ENCODE data around the gene LINC01488. TPM values are rescaled to one million over a fixed set of nuclear protein-coding genes. Genes with fewer than 3 reads are reported as not detected.

The LINC01488 gene
- not detected for total RNA-seq
- long read RNA-seq, result 0 reads

DNA sequence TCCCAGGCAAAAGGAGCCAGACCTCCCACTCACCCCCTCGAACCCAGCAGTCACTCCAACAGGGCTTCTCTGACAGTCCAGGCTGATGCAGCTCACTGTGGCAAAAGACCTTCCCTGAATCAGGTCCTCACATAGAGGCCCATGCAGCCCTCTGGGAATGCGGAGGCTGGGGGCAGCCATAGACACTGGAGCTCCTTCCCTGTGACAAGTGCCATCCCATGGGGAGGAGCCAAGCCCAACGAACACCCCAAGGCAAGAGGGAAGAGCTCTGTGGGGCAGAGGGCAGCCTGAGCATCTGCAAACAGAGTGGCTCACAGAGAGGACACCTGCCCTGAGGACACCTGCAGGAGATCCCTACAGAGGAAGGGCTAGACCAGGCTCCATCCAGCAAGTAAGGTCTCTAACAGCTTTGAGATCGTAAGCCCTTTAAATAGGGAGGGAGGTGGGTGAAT is at the start of gene LINC01488:
Gene LINC01488, plus strand, starts transcription at position 271 of the 452 bp plus-strand sequence.
- ATAC-seq (no peak), DNase-seq (no peak)
- intact Hi-C loops (cut with DNase I, micrococcal nuclease), result no loop called here

DNA sequence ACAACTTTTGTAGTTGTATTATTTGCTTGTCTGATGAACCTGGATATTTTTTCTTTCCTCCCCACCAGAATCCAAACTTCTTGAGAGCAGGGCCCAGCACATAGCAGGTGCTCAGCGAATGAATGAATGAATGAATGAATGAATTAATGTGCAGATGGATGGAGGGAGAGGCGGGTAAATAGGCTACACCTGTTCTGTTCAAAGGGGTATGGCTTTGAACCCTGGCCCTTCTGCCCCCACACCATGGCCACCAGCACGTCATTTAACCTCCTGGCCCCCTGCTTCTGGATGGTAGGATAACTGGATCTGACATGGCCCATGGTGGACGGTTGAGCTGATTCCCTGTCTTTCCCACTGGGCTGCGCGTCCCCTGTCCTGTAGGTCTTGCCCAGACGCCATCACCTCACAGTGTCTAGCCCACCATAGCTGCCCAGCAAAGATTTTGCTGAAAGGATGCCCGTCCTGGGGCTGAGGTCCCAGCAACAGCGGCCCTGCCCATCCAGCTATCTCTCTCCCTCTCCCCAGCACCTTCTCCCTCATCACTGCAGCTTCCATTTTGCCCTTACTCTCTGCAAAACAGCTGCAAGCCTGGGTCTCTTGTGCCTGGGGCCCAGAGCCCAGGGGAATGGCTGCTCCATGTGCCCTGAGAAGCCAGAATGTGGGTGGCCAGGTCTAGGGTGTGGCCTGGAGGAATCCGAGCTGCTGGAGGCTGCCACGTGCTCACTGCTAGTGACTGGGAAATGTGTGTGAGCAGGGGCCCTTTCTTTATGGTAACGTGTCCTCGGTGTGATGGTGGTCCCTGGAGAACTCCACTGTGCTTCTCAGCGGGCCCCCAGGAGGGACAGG is 49.3 kb upstream of the LINC01488 start:
- no peak for DNase-seq
- intact Hi-C loops (cut with DNase I, micrococcal nuclease), result no loop called here

DNA sequence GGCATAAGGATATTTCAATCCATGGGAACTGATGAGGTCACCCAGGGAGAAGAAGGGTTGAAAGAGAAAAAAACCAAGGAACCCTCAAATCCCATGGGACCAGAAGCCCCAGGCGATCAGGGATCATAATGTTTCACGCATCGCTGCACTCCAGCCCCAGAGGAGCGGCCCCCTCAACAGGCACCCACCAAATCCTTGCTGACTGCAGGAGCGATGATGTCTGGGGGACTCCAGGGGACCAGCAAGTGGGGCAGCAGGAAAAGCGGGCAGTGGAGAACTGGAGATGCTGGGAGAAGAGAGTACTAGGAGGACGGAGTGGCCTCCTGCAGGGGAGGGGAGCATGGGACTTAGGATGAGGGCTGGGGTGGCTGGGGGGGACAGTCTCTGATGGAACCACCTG is 47.7 kb upstream of the LINC01488 start:
- DNase-seq (no peak), ATAC-seq (no peak)
- intact Hi-C loops (cut with DNase I, micrococcal nuclease), result no loop called here

More for the DNA sequence above, 49.3 kb upstream of the LINC01488 start:
- ATAC-seq, result no peak

DNA sequence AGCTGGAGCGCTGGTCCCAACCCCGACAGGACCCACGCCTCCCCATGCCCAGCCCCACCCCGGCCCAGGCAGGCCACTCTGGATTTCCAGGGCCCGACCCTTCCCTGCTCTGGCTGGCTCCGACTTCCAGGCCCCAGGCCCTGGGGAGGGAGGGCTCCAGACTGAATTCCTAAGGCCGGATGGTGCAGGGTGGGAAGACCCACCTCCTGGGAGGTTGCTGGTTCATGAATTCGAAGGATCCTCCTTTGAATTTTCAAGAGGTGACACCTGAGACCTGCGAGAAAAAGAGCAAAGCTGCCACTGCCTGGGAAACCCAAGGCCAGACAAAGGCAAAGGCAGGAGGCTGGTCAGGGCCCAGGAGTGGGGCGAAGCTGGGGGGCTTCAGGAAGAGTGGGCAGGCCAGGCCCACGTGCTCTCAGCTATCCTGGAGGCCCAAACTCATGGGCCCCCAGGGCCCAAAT is 47.0 kb upstream of the LINC01488 start:
- no peak for DNase-seq
- ATAC-seq, result no peak
- intact Hi-C loops (cut with DNase I, micrococcal nuclease), result no loop called here

DNA sequence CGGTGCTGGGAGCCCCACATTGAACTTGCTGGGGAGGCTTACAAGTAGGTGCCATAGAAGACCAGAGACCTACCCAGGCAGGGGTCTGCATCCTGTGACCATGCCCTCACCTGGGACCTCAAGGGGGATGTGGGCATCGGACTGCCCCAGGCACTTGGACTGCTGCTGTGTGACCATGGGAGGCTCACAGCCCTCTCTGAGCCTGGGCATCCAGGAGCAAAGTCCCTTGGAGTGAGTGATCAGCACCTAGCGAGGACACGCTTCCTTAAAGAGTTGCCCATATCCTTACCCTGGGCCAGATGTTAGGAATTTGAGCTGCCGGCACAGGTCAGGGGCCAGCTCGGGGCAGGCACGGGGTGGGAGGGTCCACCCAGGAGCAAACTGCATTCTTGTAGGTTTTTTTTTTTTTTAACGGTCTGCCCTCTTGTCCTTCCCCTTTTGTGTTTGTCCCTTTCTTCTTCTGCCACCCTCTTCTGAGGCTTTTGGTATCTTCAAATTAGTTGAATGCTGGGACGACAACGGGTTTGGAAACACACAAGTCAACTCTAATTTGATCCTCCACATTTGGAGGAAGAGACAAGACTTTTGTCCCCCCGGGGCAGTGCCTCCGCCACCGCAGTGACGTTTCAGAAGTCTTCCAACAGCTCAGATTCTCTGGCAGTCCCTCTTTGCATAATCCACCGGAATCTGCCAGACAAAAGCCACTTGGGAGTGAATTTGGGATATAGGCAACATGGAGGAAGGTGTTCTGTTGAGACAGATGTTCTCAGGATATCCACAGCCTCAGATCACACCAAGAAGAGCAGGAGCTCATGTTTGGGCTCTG is 46.1 kb upstream of the LINC01488 start:
- intact Hi-C loops (cut with DNase I, micrococcal nuclease), result no loop called here
- DNase-seq, result no peak

DNA sequence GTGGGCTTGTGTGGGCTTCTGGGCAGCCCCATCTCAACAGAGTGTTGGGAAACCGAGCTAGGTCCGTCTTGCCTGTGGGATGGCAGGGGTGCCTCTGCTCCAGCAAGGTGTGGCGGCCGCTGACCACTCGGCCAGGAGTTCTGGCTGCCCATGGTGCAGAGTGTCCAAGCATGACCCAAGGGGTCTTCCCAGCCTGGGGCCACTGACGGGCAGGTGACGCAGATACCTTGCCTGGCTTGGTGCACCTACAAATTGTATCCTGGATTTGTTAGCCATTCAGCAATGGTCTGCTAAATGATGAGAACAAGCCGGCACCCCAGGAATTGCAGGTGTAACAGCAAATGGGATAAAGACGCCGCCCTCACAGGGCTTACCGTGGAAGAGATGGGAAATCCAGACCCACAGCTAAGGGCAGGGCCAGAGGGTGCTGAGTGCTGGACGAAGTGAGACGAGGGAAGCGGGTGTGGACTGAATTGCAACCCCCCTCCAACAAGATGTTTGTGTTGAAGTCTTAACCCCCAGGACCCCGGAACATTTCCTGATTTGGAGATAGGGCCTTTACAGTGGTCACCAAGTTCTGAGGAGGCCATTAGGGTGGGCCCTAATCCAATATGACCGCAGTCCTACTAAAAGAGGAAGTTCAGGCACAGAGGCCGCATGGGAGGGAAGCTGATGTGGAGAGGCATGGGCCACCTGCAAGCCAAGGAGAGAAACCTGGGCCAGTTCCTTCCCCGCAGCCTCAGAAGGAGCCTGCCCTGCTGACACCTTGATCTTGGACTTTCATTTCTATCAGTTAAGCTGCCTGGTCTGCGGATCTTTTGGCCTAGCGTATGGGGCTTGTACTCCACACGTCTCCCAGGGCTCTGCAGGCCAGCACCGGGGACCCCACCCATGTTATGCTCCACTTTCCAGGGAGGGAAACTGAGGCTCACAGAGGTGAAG is 45.2 kb upstream of the LINC01488 start:
- intact Hi-C loops (cut with DNase I, micrococcal nuclease), result no loop called here
- ATAC-seq, result no peak
- DNase-seq, result no peak

More for the DNA sequence above, 46.1 kb upstream of the LINC01488 start:
- ATAC-seq, result no peak

DNA sequence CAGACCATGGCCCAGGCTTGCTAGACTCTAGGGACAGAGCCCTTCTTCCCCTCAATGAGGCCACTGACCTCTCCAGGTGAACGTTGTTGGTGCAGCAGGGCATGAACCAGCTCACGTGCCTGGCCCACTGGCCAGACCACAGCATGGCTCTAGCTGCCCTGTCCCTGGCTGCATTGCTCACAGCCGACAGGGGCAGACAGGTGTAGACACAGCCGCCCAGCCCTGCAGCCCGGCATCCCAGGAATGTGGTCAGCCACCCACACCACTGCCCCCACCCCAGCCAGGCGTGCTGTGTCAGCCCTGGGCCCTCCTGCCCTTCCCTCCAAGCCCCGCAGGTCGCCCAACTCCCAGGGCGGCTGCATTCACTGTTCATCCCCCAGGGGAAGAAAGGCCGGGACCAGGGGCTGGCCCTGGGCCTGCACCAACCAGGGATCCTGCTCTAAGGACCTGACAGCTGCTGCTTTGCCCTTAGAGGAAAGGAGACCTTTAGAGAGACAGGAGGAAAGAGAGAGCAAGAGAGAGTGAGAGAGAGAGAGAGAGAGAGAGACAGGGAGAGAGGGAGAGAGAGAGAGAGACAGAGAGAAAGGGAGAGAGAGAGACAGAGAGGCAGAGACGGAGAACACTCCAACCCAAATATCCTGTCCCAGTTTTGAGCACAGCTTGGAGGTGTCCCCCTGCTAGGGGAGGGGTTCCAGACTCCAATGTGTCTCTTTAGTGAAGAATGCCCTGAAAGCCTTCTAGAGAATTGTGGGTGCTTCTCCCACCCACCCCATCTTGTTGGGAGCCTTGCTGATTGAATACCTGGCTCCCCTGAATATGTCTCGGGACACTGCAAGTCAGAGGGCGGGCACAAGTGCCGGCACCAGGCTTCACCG is 44.2 kb upstream of the LINC01488 start:
- ATAC-seq (no peak), DNase-seq (no peak)
- intact Hi-C loops (cut with DNase I, micrococcal nuclease), result no loop called here

DNA sequence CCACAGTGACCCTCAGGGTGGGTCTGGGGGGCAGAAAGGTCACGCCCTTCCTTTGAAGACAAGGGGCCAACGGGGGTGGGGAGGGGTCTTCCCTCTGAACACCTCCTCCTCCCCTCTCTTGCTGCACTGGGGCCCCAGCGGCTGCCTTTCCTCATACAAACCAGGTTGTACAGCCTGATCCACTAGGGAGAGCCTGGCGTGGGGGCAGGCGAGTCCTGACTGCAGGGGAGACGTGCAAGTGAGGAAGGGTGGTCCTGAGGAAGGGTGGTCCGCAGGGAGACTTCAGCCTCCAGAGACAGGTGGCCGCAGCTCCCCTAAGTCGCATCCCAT is 43.6 kb upstream of the LINC01488 start:
- DNase-seq, result no peak
- no peak for ATAC-seq

DNA sequence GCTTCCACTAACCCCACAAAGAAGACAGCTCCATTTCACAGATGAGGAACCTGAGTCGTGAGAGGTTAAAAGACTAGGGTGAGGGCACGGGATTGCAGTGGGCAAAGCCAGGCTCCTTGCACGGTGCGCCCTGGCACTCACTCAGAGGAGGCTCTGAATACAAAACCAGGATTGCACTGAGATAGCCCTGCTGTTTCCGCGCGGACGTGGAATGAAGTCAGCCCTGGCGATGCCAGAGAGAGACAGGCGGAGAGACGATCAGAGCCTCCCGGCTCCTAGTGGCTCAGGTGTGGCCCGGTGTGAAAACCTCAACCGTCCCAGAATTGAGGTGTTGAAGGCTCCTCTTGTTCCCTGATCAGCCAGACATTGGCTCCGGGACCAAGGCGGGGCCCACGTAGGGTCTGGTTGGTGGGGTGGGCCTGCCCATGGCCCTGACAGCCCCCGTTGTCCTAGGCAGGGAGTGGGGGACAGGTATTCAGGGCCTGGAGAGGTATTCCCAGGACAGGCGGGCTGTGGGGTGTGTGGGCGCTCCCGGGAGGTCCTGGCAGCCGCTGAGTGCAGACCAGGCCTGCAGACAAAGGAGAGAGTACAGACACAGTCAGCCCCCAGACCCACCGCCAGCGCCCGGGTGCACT is 43.1 kb upstream of the LINC01488 start:
- intact Hi-C loops (cut with DNase I, micrococcal nuclease), result no loop called here
- ATAC-seq (no peak), DNase-seq (no peak)

More for the DNA sequence above, 43.6 kb upstream of the LINC01488 start:
- intact Hi-C loops (cut with DNase I, micrococcal nuclease), result no loop called here

DNA sequence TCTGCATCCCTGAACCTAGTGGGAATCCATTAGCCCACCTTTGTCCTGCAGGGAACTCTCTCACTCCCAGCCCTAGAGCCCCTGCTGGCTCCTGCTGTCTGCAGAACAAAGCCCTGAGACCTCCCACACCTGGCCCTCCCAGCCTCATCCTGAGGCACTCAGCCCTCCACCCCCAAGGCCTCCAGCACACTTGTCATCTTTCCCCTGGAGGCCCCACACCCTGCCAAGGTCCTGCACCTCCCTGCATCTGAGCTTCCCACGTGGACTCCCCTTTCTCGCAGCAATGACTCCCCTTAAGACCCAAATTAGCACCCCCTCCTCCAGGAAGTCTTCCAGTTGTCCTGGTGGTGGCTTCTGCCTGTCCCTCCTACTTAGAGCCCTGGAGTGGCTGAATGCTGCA is 42.3 kb upstream of the LINC01488 start:
- DNase-seq, result no peak

DNA sequence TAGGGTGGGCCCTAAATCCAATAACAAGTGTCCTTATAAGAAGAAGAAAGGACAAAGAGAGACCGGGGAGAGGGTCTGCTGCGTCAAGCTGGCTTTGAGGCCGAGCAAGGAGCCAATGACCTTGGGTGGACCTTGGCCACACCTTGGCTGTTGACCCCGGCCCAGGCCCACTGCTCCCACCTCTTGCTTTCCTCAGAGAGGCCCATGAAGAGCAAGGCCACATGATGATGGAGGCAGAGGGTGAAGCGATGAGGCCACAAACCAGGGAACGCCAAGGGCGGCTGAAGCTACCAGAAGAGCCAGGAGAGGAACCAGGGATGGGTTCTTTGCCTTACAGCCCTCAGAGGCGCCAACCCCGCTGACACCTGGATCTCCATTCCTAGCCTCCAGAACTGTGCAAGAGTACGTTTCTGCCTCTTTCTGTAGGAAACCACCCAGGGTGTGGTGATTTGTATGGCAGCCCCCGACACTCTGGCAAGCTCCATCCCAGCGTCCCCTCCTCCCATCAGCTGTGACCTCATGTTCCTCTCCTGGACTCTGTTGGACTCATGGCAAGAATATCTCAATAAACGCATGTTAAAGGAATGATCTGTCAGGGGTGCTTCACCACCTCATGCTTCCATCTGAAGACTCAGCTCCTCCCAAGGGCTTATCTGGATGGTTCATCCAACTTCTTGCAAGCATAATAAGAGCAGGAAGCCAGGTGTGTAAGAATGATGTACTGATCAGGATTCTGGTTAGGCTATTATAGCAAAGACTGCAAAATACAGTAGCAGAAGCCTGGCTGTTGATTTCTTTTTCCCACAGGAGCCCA is 41.6 kb upstream of the LINC01488 start:
- intact Hi-C loops (cut with DNase I, micrococcal nuclease), result no loop called here
- ATAC-seq, result no peak
- DNase-seq, result no peak

More for the DNA sequence above, 42.3 kb upstream of the LINC01488 start:
- no peak for ATAC-seq
- intact Hi-C loops (cut with DNase I, micrococcal nuclease), result no loop called here

DNA sequence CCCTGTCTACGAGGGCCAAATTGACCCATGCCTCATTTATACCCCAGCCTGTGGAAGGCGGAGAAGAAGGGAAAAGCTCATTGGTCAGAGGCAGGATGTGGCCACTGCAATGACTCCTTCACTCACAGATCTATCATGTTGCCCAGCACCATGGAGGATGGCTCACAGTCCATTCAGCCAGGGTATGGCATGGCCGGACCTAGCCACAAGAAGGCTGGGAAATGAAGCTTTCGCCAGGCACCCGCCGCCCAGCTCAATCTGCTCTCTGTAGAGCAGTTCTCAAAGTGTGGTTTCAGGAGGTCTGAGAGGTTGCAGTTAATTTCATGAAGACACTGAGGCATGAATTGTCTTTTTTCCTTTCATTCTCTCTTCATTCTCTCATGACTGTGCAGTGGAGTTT is 40.6 kb upstream of the LINC01488 start:
- intact Hi-C loops (cut with DNase I, micrococcal nuclease), result no loop called here
- no peak for DNase-seq
- ATAC-seq, result no peak

DNA sequence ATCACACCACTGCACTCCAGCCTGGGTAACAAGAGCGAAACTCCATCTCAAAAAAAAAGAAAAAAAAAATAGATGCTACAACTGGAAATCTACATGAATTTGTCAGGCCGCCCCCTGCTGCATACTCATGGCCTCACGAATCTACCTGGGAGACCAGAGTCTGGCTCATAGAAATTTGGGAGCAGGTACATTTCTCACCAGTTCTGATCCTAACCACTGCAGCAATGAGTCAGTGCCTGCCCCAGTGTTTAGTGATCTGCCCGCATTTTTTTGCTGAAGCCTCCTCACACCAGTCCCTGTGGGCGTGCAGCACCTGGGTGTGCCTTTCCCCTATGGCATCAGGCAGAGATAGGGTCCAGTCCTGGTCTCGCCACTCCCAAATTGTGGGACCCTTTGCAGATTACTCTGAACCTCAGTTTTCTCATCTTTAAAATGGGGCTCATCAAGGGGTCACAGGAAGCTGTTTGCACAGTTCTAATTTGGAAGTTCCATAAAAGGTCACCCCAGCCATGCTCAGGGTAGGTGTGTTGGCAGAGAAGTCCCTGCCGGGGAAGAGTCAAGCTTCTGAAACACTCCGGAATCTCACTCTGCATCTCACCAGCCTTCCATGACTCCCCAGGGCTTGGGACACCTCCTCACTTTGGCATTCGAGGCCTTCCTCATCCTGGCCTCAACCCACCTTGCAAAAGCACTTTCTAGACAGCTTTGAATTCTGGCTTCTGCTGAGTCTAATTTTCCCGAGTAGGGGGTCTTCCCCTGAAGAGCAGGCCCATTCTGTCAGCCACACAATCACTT is 39.3 kb upstream of the LINC01488 start:
- DNase-seq, result no peak
- intact Hi-C loops (cut with DNase I, micrococcal nuclease), result no loop called here

DNA sequence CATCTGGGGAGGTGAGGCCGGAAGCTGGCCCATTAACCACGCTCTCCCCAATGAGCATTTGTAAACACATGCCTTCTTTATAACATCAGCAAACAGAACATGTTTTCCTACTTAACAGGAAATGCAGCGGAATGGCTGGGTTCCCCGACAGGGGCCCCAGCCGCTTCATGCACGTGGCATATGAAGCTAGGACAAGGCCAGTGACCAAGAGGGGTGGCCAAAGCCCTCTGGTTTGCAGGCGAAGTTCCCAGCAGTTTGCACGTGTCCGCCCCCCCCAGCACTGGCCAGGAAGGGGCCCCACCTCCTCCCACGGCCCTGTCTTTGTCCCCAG is 38.7 kb upstream of the LINC01488 start:
- intact Hi-C loops (cut with DNase I, micrococcal nuclease), result no loop called here
- ATAC-seq, result peak; percentile 47

More for the DNA sequence above, 39.3 kb upstream of the LINC01488 start:
- no peak for ATAC-seq

DNA sequence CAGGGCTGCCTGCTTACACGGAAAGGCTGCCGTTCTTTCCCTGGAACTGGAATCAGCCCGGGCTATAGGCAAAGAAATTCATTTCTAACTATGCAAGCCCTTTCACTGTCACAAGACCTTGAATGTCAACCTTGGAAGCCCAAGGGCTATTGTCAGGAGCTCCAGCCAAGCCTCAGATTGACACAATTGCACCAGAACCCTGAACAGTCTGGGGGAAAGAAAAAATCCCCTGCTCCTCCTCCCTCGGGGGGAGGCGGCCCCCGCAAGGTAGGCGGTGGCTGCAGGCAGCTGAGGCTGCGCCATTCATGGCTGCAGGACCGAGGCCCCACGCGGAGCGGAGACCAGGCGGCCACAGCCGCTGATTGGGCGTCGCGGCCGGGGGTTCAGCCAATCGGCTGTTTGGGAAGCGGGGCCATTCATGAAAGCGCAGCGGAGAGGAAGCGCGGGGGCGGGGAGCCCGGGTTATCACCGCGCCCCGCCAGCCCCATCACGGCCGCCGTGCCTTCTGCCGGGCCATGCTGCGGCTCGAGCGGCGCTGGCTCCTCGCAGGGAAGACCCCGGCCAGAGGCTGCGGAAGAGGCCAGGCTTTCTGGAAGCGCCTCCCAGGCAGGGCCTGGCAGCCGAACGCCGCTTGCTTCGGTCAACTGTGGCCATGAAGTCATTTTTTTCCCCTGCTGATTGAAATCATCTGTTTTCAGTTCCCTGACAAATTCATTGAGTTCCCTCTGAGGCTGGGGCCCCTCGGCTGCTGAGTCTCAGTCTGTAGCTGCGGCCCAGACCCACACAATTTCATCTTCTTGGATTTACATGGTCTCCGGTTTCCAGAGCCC is 38.1 kb upstream of the LINC01488 start:
- ATAC-seq (peak; percentile 96), DNase-seq (peak; percentile 88 to 92)
- intact Hi-C loops (cut with DNase I, micrococcal nuclease), result no loop called here

More for the DNA sequence above, 38.7 kb upstream of the LINC01488 start:
- DNase-seq, result peak in 1 of 2 donors; percentile 48
